H1 (cell line): ENCODE results near the gene TMEM179B.

Experiments
- CTCF ChIP-seq, 3 experiments: IDR thresholded peaks; 1 replicate in 2 of 3; 2 replicates in 1 of 3; pipeline versions ENCODE4 v1.5.1 to v1.6.1; 2011; ENCODE audit warnings: low read length in 3 of 3, mild to moderate bottlenecking in 3 of 3, inconsistent platforms in 2 of 3, low read depth in 1 of 3, moderate library complexity in 1 of 3; ENCODE audit not compliant: insufficient read depth in 1 of 3; ENCODE audit errors: control extremely low read depth in 1 of 3
- EP300 ChIP-seq, 2 experiments: IDR thresholded peaks; 1 replicate in 1 of 2; 2 replicates in 1 of 2; pipeline ENCODE4 v1.6.1; 2011 to 2012; ENCODE audit warnings: low read depth in 2 of 2, low read length in 2 of 2, mild to moderate bottlenecking in 2 of 2, borderline replicate concordance in 1 of 2, inconsistent platforms in 1 of 2, moderate library complexity in 1 of 2
- EZH2 ChIP-seq: fragments of 200-600 bp; sonication (generic); IDR thresholded peaks from 2 replicates; pipeline ENCODE4 v1.7.1; 2012; ENCODE audit warnings: low read depth, mild to moderate bottlenecking, moderate library complexity, low read length, inconsistent platforms; ENCODE audit not compliant: severe bottlenecking
- JUN ChIP-seq: IDR thresholded peaks from 2 replicates; pipeline ENCODE4 v1.6.1; 2011; ENCODE audit warnings: low read depth, mild to moderate bottlenecking, improper control_type of control experiment, low read length
- POLR2A ChIP-seq, 2 experiments: IDR thresholded peaks; 1 replicate in 1 of 2; 2 replicates in 1 of 2; pipeline ENCODE4 v1.6.1; 2011; ENCODE audit warnings: low read depth in 2 of 2, low read length in 2 of 2, mild to moderate bottlenecking in 2 of 2; ENCODE audit errors: control extremely low read depth in 1 of 2
- POLR2AphosphoS5 ChIP-seq: IDR thresholded peaks from 2 replicates; pipeline ENCODE4 v1.6.1; 2011; ENCODE audit warnings: low read depth, low read length
- RAD21 ChIP-seq, 2 experiments: IDR thresholded peaks in 1 of 2; conservative IDR thresholded peaks in 1 of 2; 2 replicates each; pipeline ENCODE4 v1.6.1; 2011; ENCODE audit warnings: low read depth in 2 of 2, low read length in 2 of 2, improper control_type of control experiment in 1 of 2, inconsistent platforms in 1 of 2, mild to moderate bottlenecking in 1 of 2, moderate library complexity in 1 of 2
- TCF12 ChIP-seq: IDR thresholded peaks from 2 replicates; pipeline ENCODE4 v1.6.1; 2011; ENCODE audit warnings: low read depth, mild to moderate bottlenecking, low read length
- TF ChIP-seq, protein P1 (sequence below): IDR thresholded peaks from 2 replicates; pipeline ENCODE4 v1.6.1; 2011; ENCODE audit warnings: low read length, improper control_type of control experiment

- TF ChIP-seq POLR2A (IDR thresholded peaks at IDR 0.05; ENCODE audit: control extremely low read depth in 1 of 2, low read depth in 2 of 2, low read length in 2 of 2) (no peak), CTCF (IDR thresholded peaks at IDR 0.05; ENCODE audit: control extremely low read depth in 1 of 3, insufficient read depth in 1 of 3, low read depth in 1 of 3, low read length in 3 of 3) (no peak), EZH2 (no peak), RAD21 (IDR thresholded peaks at IDR 0.05 in 1 of 2, conservative IDR thresholded peaks at IDR 0.05 in 1 of 2; ENCODE audit: low read depth in 2 of 2, low read length in 2 of 2) (no peak), JUN (no peak), EP300 (IDR thresholded peaks at IDR 0.05; ENCODE audit: borderline replicate concordance in 1 of 2, low read depth in 2 of 2, low read length in 2 of 2) (no peak), POLR2AphosphoS5 (no peak), TCF12 (no peak)
- TF ChIP-seq, protein P1, sequence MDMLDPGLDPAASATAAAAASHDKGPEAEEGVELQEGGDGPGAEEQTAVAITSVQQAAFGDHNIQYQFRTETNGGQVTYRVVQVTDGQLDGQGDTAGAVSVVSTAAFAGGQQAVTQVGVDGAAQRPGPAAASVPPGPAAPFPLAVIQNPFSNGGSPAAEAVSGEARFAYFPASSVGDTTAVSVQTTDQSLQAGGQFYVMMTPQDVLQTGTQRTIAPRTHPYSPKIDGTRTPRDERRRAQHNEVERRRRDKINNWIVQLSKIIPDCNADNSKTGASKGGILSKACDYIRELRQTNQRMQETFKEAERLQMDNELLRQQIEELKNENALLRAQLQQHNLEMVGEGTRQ: no peak
Measured at GRCh38 chr11:62775646-62776045, 11.6 kb upstream of the TMEM179B start.
